ENCODE results near the gene BLCAP. TPM values are rescaled to one million over a fixed set of nuclear protein-coding genes. Genes with fewer than 3 reads are reported as not detected.

The BLCAP gene
- total RNA-seq, 1 experiment from 2014 or later, result 54.3 TPM

DNA sequence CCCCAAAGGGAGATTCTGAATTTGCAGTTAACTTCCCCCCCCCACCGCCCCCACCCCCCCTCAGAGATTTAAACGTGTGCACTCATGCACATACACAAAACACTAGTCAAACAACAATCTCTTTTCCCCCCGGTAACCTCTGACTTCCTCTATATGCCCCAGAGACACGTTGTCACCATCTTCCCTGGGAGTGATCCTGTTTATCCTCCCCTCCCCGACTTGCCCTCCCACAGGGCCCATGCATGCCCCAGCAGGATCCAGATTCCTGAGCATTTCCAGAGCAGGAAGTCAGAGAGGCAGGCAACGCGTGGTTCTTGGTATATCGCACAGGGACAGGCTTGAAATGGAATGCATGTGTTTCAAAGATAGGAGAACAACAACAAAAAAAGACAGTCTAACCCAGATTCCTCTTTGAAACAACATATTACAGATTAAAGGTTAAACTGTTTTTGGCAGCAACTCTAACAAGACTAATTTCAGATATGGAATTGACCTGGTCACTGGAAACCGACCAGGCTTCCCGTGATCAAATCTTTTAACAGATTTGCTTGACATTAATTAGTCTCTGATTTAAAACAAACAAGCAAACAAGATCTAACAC lies 1.3 kb downstream of the BLCAP start:
- Mint-ChIP-seq H3K27ac (peak overlapping the region in 1 of 3 experiments; percentile 93; a peak in 4 of 7 replicates), H3K27me3 (ENCODE audit: low read depth) (peaks cover 1% of the 10 kb centered on the region), H3K36me3 (ENCODE audit: insufficient read depth in 1 of 3, low read depth in 3 of 3) (peaks cover 17 to 26% (median 24%) of the 10 kb centered on the region in 3 experiments), H3K9me3 (peaks cover 0 to 5% of the 10 kb centered on the region in 2 experiments; a peak in 2 of 5 replicates), H3K4me1 (peaks cover 52 to 59% of the 10 kb centered on the region in 2 experiments), H3K4me3 (peak overlapping the region; percentile 90 to 96)
- Histone ChIP-seq H3K27ac (ENCODE audit: insufficient read length, low read depth, low read length) (no peak overlapping the region), H2BK20ac (ENCODE audit: low read depth, low read length, poor library complexity, severe bottlenecking) (no peak overlapping the region), H3K4me2 (ENCODE audit: insufficient read depth, insufficient read length, low read length) (peak overlapping the region; percentile 85), H3K79me1 (ENCODE audit: insufficient read depth, low read depth, low read length, poor library complexity, severe bottlenecking) (peaks cover 12% of the 10 kb centered on the region), H3K9ac (ENCODE audit: extremely low read depth, insufficient read length, low read length) (peak overlapping the region; percentile 11), H3K79me2 (ENCODE audit: insufficient read depth, low read length) (peaks cover 29% of the 10 kb centered on the region; the same call in 1 of the 2 replicates), H2AK5ac (ENCODE audit: insufficient read length, low read length) (no peak overlapping the region), H3T11ph (ENCODE audit: low read length) (no peak overlapping the region), H3K23ac (ENCODE audit: insufficient read length, low read depth, low read length) (no peak overlapping the region), H2BK120ac (ENCODE audit: low read depth, low read length, poor library complexity, severe bottlenecking) (no peak overlapping the region), H3K4me1 (ENCODE audit: insufficient read depth, low read length) (peaks cover 11% of the 10 kb centered on the region; the same call in 1 of the 2 replicates), H4K91ac (ENCODE audit: insufficient read length, low read depth, low read length) (no peak overlapping the region), H4K8ac (replicated peaks; ENCODE audit: insufficient read length, low read depth, low read length) (no peak overlapping the region), H2BK15ac (ENCODE audit: low read depth, low read length) (no peak overlapping the region), H2BK12ac (ENCODE audit: insufficient read length, low read depth, low read length) (no peak overlapping the region), H3K27me3 (ENCODE audit: insufficient read depth, low read length) (no peaks in the 10 kb centered on the region), H3K14ac (ENCODE audit: insufficient read depth, low read length) (no peak overlapping the region), H2AFZ (ENCODE audit: low read length) (no peak overlapping the region), H3K56ac (ENCODE audit: insufficient read length, low read depth, low read length) (no peak overlapping the region), H3K9me3 (ENCODE audit: control insufficient read depth, low read depth, low read length) (no peaks in the 10 kb centered on the region), H4K20me1 (ENCODE audit: control insufficient read depth, insufficient read depth, insufficient read length) (no peaks in the 10 kb centered on the region), H2BK5ac (ENCODE audit: insufficient read length, low read length) (no peak overlapping the region), H3K4ac (ENCODE audit: low read depth, low read length) (no peak overlapping the region), H3K23me2 (ENCODE audit: insufficient read length, low read depth, low read length, poor library complexity, severe bottlenecking) (peaks cover 12% of the 10 kb centered on the region), H3K18ac (ENCODE audit: insufficient read length, low read depth, low read length) (no peak overlapping the region), H4K5ac (ENCODE audit: insufficient read length, low read depth, low read length) (no peak overlapping the region)
- no CpG with 5 or more reads among the region's 10 CpGs for WGBS (ENCODE audit: extremely low coverage, insufficient read length, low lambda C conversion rate)
- no peak for TF ChIP-seq CTCF (conservative IDR thresholded peaks at IDR 0.05)
- DNase-seq, result peak; percentile 82
